NT2/D1 (cell line): ENCODE data around the gene RBFOX1.

Source experiments
- SUZ12 ChIP-seq: IDR thresholded peaks from 2 replicates; pipeline ENCODE4 v1.6.1; 2011; ENCODE audit not compliant: insufficient read length, insufficient read depth; ENCODE audit errors: extremely low read depth
- YY1 ChIP-seq: IDR thresholded peaks from 2 replicates; pipeline ENCODE4 v1.6.1; 2011; ENCODE audit not compliant: insufficient read length, insufficient read depth
- ZNF274 ChIP-seq: IDR thresholded peaks from 2 replicates; pipeline ENCODE4 v1.6.1; 2011; ENCODE audit warnings: mild to moderate bottlenecking, low read depth, low read length

GRCh38 chr16:7303660-7304200 is 28.9 kb upstream of the RBFOX1 start:
- TF ChIP-seq YY1 (no peak), ZNF274 (no peak), SUZ12 (no peak)
